Adrenal gland (tissue), 5 donors: ENCODE measurements around the gene CST5.

Experiments used
- CTCF ChIP-seq, 6 experiments: fragments of 450-650 bp in 4 of 6; fragments of 200-600 bp in 2 of 6; sonication (generic) in 1 of 6; IDR thresholded peaks; 1 replicate in 5 of 6; 2 replicates in 1 of 6; pipeline versions ENCODE4 v1.5.1 to v1.8.0; 2016 to 2021; ENCODE audit warnings: antibody characterized with exemption in 6 of 6, mild to moderate bottlenecking in 2 of 6, moderate library complexity in 1 of 6
- POLR2A ChIP-seq, 2 donors: fragments of 450-650 bp; IDR thresholded peaks; one replicate each; pipeline ENCODE4 v1.6.1; 2017; ENCODE audit warnings: antibody characterized with exemption in 2 of 2, mild to moderate bottlenecking in 2 of 2, moderate library complexity in 1 of 2
- donor health status: DM: no; HTN: no; CAD: no.

- TF ChIP-seq CTCF (IDR thresholded peaks at IDR 0.05) (no peak), POLR2A (IDR thresholded peaks at IDR 0.05) (no peak)
Measured at GRCh38 chr20:23907579-23907978, 28.0 kb upstream of the CST5 start.
